Measurements from ENCODE around the gene CROCC.
"Not testable (repeated sequence)": the region's sequence is repeated elsewhere in the genome, so short reads cannot be mapped to it uniquely, and the experiment has no call there.

DNA sequence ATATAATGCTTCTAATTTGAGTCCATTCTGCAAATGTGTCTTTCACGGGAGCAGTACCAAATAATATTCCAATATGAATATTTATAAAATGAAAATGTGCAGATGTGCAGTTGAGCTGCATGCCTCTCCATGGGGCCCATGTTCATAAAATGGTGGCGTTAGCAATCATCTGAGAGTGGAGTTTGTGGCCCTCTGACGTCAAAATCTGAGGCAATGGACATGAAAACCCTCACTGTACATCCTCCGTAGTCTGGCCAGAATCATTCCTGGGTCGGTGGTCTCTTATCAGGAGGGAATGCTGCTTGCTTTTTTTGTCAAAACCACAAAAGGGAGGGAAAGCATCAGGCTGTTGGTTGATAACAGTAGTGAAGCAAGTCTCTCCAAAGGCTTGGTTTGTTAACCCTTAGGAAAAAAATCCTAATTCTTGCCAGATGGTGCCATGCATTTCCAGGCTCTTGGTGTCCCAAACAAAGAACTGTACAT lies 31.2 kb upstream of the CROCC start:
- TF ChIP-seq POLR2A, CTCF, POLR2AphosphoS5 (IDR thresholded peaks at IDR 0.05): not testable (repeated sequence)
